SK-N-SH treated with all-trans-retinoic acid at 6 μM for 48 hours (cell line): ENCODE measurements around the gene MARCKS.

Source experiments
- ATAC-seq: fragments of 200-7000 bp; cut with Tn5 transposase; 3 replicates; pipeline ENCODE4 v1.9.1; 2020; ENCODE audit warnings: mild to moderate bottlenecking, moderate library complexity
- ARNTL ChIP-seq: fragments of 450-650 bp; formaldehyde crosslinking; IDR thresholded peaks from 2 replicates; pipeline ENCODE4 v1.5.0; 2020; ENCODE audit warnings: low read depth, mild to moderate bottlenecking, moderate library complexity, borderline replicate concordance
- BACH2 ChIP-seq: fragments of 250-450 bp; sonication (Bioruptor Pico); IDR thresholded peaks from 2 replicates; pipeline ENCODE4 v1.9.0; 2021; ENCODE audit warnings: mild to moderate bottlenecking, borderline replicate concordance
- CREB5 ChIP-seq: fragments of 250-450 bp; sonication (Bioruptor Pico); IDR thresholded peaks from 2 replicates; pipeline ENCODE4 v1.5.1; 2020; ENCODE audit warnings: low read depth, mild to moderate bottlenecking, moderate library complexity
- CSDC2 ChIP-seq: fragments of 250-450 bp; sonication (Bioruptor Pico); IDR thresholded peaks from 2 replicates; pipeline ENCODE4 v1.5.0; 2020; ENCODE audit warnings: mild to moderate bottlenecking, moderate library complexity
- CSRNP3 ChIP-seq: fragments of 250-450 bp; sonication (Bioruptor Pico); IDR thresholded peaks from 2 replicates; pipeline ENCODE4 v1.5.1; 2021; ENCODE audit warnings: mild to moderate bottlenecking, moderate library complexity
- ESRRG ChIP-seq: fragments of 250-450 bp; sonication (Bioruptor Pico); IDR thresholded peaks from 2 replicates; pipeline ENCODE4 v1.6.1; 2021; ENCODE audit warnings: mild to moderate bottlenecking
- GLIS3 ChIP-seq: fragments of 250-450 bp; sonication (Bioruptor Pico); IDR thresholded peaks from 2 replicates; pipeline ENCODE4 v1.5.0; 2020; ENCODE audit warnings: mild to moderate bottlenecking, moderate library complexity
- ISL1 ChIP-seq: fragments of 250-450 bp; sonication (Bioruptor Pico); IDR thresholded peaks from 2 replicates; pipeline ENCODE4 v2.1.2; 2022; ENCODE audit warnings: mild to moderate bottlenecking, moderate library complexity
- OSR1 ChIP-seq: fragments of 250-450 bp; sonication (Bioruptor Pico); IDR thresholded peaks from 2 replicates; pipeline ENCODE4 v1.8.0; 2022; ENCODE audit warnings: moderate library complexity, mild to moderate bottlenecking, inconsistent platforms
- PATZ1 ChIP-seq: fragments of 250-450 bp; sonication (Bioruptor Pico); IDR thresholded peaks from 2 replicates; pipeline ENCODE4 v1.8.0; 2020; ENCODE audit warnings: mild to moderate bottlenecking, moderate library complexity, borderline replicate concordance
- POU6F1 ChIP-seq: fragments of 250-450 bp; sonication (Bioruptor Pico); IDR thresholded peaks from 2 replicates; pipeline ENCODE4 v1.8.0; 2021; ENCODE audit warnings: low read depth, mild to moderate bottlenecking, moderate library complexity, borderline replicate concordance
- PPARA ChIP-seq: fragments of 250-450 bp; sonication (Bioruptor Pico); IDR thresholded peaks from 2 replicates; pipeline ENCODE4 v1.5.0; 2020; ENCODE audit warnings: mild to moderate bottlenecking, borderline replicate concordance
- RARB ChIP-seq: fragments of 250-450 bp; sonication (Bioruptor Pico); IDR thresholded peaks from 2 replicates; pipeline ENCODE4 v1.8.0; 2021; ENCODE audit warnings: mild to moderate bottlenecking, moderate library complexity
- SNAI2 ChIP-seq: fragments of 250-450 bp; sonication (Bioruptor Pico); IDR thresholded peaks from 2 replicates; pipeline ENCODE4 v1.5.0; 2020; ENCODE audit warnings: mild to moderate bottlenecking, moderate library complexity
- TCF4 ChIP-seq: fragments of 250-450 bp; sonication (Bioruptor Pico); IDR thresholded peaks from 2 replicates; pipeline ENCODE4 v1.8.0; 2021; ENCODE audit warnings: mild to moderate bottlenecking, moderate library complexity, borderline replicate concordance
- TOX ChIP-seq: fragments of 250-450 bp; sonication (Bioruptor Pico); IDR thresholded peaks from 2 replicates; pipeline ENCODE4 v1.8.0; 2021; ENCODE audit warnings: mild to moderate bottlenecking, moderate library complexity, borderline replicate concordance
- TSHZ2 ChIP-seq: fragments of 250-450 bp; sonication (Bioruptor Pico); IDR thresholded peaks from 2 replicates; pipeline ENCODE4 v1.5.0; 2020; ENCODE audit warnings: mild to moderate bottlenecking, moderate library complexity
- ZC3H10 ChIP-seq: fragments of 250-450 bp; sonication (Bioruptor Pico); IDR thresholded peaks from 2 replicates; pipeline ENCODE4 v1.5.1; 2021; ENCODE audit warnings: mild to moderate bottlenecking, moderate library complexity
- ZFP3 ChIP-seq: fragments of 250-450 bp; sonication (Bioruptor Pico); IDR thresholded peaks from 2 replicates; pipeline ENCODE4 v1.5.0; 2020; ENCODE audit warnings: mild to moderate bottlenecking, moderate library complexity
- ZFP30 ChIP-seq: fragments of 450-650 bp; formaldehyde crosslinking; IDR thresholded peaks from 2 replicates; pipeline ENCODE4 v1.5.0; 2022; ENCODE audit warnings: mild to moderate bottlenecking, moderate library complexity
- ZNF565 ChIP-seq: fragments of 450-650 bp; formaldehyde crosslinking; conservative IDR thresholded peaks from 2 replicates; pipeline ENCODE4 v1.5.0; 2020; ENCODE audit warnings: low read depth, mild to moderate bottlenecking, moderate library complexity
- ZNF70 ChIP-seq: fragments of 450-650 bp; formaldehyde crosslinking; IDR thresholded peaks from 2 replicates; pipeline ENCODE4 v1.5.0; 2020; ENCODE audit warnings: mild to moderate bottlenecking, moderate library complexity
- ZNF8 ChIP-seq: fragments of 450-650 bp; formaldehyde crosslinking; IDR thresholded peaks from 2 replicates; pipeline ENCODE4 v1.5.0; 2020; ENCODE audit warnings: mild to moderate bottlenecking, moderate library complexity

MARCKS gene

GRCh38 chr6:113888956-113889630, 31.9 kb downstream of the MARCKS start:
- TF ChIP-seq OSR1 (no peak), TCF4 (CRISPR knock-in tag) (no peak), POU6F1 (no peak), ZFP30 (no peak), CREB5 (CRISPR knock-in tag) (no peak), ZNF70 (no peak), ESRRG (no peak), ZNF8 (CRISPR knock-in tag) (no peak), PATZ1 (CRISPR knock-in tag) (no peak), CSDC2 (CRISPR knock-in tag) (no peak), RARB (no peak), PPARA (CRISPR knock-in tag) (no peak), SNAI2 (CRISPR knock-in tag) (no peak), TSHZ2 (CRISPR knock-in tag) (no peak), BACH2 (CRISPR knock-in tag) (no peak), GLIS3 (CRISPR knock-in tag) (no peak), ZFP3 (CRISPR knock-in tag) (no peak), TOX (CRISPR knock-in tag) (no peak), ZNF565 (CRISPR knock-in tag) (no peak), ZC3H10 (no peak)
- ATAC-seq, result no peak

GRCh38 chr6:113893451-113893850, 36.3 kb downstream of the MARCKS start:
- ATAC-seq, result no peak
- TF ChIP-seq PPARA (CRISPR knock-in tag), result no peak
- no peak for TF ChIP-seq OSR1
- TF ChIP-seq CSDC2 (CRISPR knock-in tag), result no peak
- TF ChIP-seq RARB, result no peak
- no peak for TF ChIP-seq ZNF70
- no peak for TF ChIP-seq ISL1
- TF ChIP-seq CREB5 (CRISPR knock-in tag), result no peak
- no peak for TF ChIP-seq ZNF565 (CRISPR knock-in tag)
- TF ChIP-seq ARNTL (CRISPR knock-in tag), result no peak
- TF ChIP-seq ZFP30, result no peak
- no peak for TF ChIP-seq TOX (CRISPR knock-in tag)
- no peak for TF ChIP-seq SNAI2 (CRISPR knock-in tag)
- no peak for TF ChIP-seq CSRNP3
- TF ChIP-seq POU6F1, result no peak
- TF ChIP-seq GLIS3 (CRISPR knock-in tag), result no peak
- TF ChIP-seq TCF4 (CRISPR knock-in tag), result no peak
